Measurements from ENCODE around the gene KCNG2. TPM values are rescaled to one million over a fixed set of nuclear protein-coding genes. Genes with fewer than 3 reads are reported as not detected.

Gene KCNG2
- total RNA-seq, 1 experiment from 2014 or later: not detected

DNA sequence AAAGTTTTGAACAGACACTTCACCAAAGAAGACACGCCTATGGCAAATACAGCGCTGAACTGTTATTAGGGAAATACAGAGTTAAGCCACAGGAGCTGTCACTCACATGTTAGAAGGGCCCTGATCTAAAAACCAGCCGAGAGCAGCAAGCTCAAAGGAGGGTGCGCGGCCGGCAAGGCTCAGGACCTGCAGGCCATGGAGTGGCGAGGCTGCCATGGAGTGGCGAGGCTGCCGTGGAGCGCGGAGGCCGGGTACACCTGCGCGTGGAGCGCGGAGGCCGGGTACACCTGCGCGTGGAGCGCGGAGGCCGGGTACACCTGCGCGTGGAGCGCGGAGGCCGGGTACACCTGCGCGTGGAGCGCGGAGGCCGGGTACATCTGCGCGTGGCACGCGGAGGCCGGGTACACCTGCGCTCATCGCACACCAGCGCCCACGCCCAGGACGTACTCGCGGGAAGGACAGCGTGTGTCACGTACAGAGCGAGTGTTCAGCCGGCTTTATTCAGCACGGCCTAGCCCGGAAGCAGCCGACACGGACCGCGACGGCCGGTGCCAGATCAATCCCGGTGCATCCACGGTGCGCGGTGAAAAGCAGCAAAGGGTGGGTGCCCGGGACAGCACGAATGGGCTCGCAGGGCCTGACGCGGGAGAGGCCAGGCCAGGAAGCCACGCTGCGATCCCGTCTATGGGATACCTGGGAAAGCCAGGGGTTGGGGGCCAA is 84.9 kb downstream of the KCNG2 start:
- H3K36me3 ChIP-seq (ENCODE audit: control insufficient read depth in 1 of 2, insufficient read depth in 2 of 2, low read length in 2 of 2): no peaks in the 10 kb centered on the region
- H3K9ac ChIP-seq (ENCODE audit: low read length): no peak overlapping the region
- no peak overlapping the region for H2AFZ ChIP-seq (ENCODE audit: low read depth, low read length, poor library complexity, severe bottlenecking)
- H3K9me2 ChIP-seq (ENCODE audit: insufficient read depth): no peaks in the 10 kb centered on the region
- no peak overlapping the region for H3K27ac ChIP-seq (ENCODE audit: low read depth, low read length)
- POLR2A ChIA-PET: no interaction called here
- no peaks in the 10 kb centered on the region for H3K27me3 ChIP-seq (ENCODE audit: insufficient read depth, low read length)
- no peak overlapping the region for H3K4me2 ChIP-seq (ENCODE audit: low read length)
- TF ChIP-seq ELF1 (IDR thresholded peaks at IDR 0.05; ENCODE audit: borderline replicate concordance, low read depth): no peak
- TF ChIP-seq, protein P1, sequence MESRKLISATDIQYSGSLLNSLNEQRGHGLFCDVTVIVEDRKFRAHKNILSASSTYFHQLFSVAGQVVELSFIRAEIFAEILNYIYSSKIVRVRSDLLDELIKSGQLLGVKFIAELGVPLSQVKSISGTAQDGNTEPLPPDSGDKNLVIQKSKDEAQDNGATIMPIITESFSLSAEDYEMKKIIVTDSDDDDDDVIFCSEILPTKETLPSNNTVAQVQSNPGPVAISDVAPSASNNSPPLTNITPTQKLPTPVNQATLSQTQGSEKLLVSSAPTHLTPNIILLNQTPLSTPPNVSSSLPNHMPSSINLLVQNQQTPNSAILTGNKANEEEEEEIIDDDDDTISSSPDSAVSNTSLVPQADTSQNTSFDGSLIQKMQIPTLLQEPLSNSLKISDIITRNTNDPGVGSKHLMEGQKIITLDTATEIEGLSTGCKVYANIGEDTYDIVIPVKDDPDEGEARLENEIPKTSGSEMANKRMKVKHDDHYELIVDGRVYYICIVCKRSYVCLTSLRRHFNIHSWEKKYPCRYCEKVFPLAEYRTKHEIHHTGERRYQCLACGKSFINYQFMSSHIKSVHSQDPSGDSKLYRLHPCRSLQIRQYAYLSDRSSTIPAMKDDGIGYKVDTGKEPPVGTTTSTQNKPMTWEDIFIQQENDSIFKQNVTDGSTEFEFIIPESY (IDR thresholded peaks at IDR 0.05; ENCODE audit: extremely low read depth, insufficient replicate concordance, low read length): no peak
- TF ChIP-seq CTCF (IDR thresholded peaks at IDR 0.05 in 2 of 3, conservative IDR thresholded peaks at IDR 0.05 in 1 of 3; ENCODE audit: borderline replicate concordance in 1 of 3, insufficient read depth in 1 of 3, low read depth in 2 of 3, low read length in 2 of 3): no peak
- no peak for TF ChIP-seq SP1 (IDR thresholded peaks at IDR 0.05; ENCODE audit: low read depth)
- no peak for TF ChIP-seq ZFX (IDR thresholded peaks at IDR 0.05)
- no peak for TF ChIP-seq FOSL1 (IDR thresholded peaks at IDR 0.05; ENCODE audit: low read depth)
- no peak for TF ChIP-seq EZH2phosphoT487 (IDR thresholded peaks at IDR 0.05; ENCODE audit: borderline replicate concordance)
- H3K4me3 ChIP-seq (replicated peaks in 1 of 2; ENCODE audit: low read depth in 1 of 2, low read length in 2 of 2): no peak overlapping the region
- no peaks in the 10 kb centered on the region for H3K9me3 ChIP-seq (ENCODE audit: control insufficient read depth in 1 of 2, insufficient read depth in 1 of 2, low read depth in 1 of 2, low read length in 2 of 2)
- CTCF ChIA-PET: no interaction called here
- BruUV-seq (replicated peaks): no TSS peak
- RAD21 ChIA-PET (ENCODE audit: low non-redundant PET in 1 of 2, low total read pairs in 2 of 2, uncharacterized antibody in 2 of 2, unreplicated experiment in 2 of 2): no interaction called here
- H4K20me1 ChIP-seq (ENCODE audit: insufficient read depth): no peaks in the 10 kb centered on the region
- intact Hi-C loops (cut with micrococcal nuclease): no loop called here
- H3K4me1 ChIP-seq (ENCODE audit: control insufficient read depth in 1 of 2, insufficient read depth in 2 of 2, low read length in 2 of 2): no peaks in the 10 kb centered on the region
- H3K79me2 ChIP-seq (ENCODE audit: insufficient read depth, low read length): no peaks in the 10 kb centered on the region
- DNase-seq (ENCODE audit: low read depth, low spot score) (no peak), ATAC-seq (no peak)

Data from HCT116 (cell line).